H9 (cell line): ENCODE data around the gene ZNF329. TPM values are rescaled to one million over a fixed set of nuclear protein-coding genes. Genes with fewer than 3 reads are reported as not detected.
A peak's percentile ranks its signal among the peaks of the same experiment; 100 is the strongest.

Experiments used
- DNase-seq: peaks from one replicate; pipeline ENCODE4 v3.0.0-alpha.2; 2017
- H2AFZ ChIP-seq: one replicate; pipeline ENCODE4 v1.6.1; 2013; ENCODE audit warnings: mild to moderate bottlenecking, low read length, control low read depth, moderate library complexity
- H2AK5ac ChIP-seq: 2 replicates; pipeline ENCODE4 v1.6.1; 2013; ENCODE audit warnings: low read length, control low read depth, mixed read lengths; ENCODE audit not compliant: insufficient read length
- H2BK120ac ChIP-seq: one replicate; pipeline ENCODE4 v1.6.1; 2013; ENCODE audit warnings: low read depth, mild to moderate bottlenecking, low read length, control low read depth, inconsistent platforms; ENCODE audit not compliant: poor library complexity, severe bottlenecking
- H2BK12ac ChIP-seq: 2 replicates; pipeline ENCODE4 v1.6.1; 2013; ENCODE audit warnings: low read length, control low read depth, mixed read lengths, low read depth; ENCODE audit not compliant: insufficient read length
- H2BK15ac ChIP-seq: 2 replicates; pipeline ENCODE4 v1.6.1; 2013; ENCODE audit warnings: low read depth, low read length, control low read depth
- H2BK20ac ChIP-seq: one replicate; pipeline ENCODE4 v1.6.1; 2013; ENCODE audit warnings: low read depth, mild to moderate bottlenecking, low read length, control low read depth, inconsistent platforms; ENCODE audit not compliant: poor library complexity, severe bottlenecking
- H2BK5ac ChIP-seq: 2 replicates; pipeline ENCODE4 v1.6.1; 2013; ENCODE audit warnings: low read length, control low read depth, mixed read lengths; ENCODE audit not compliant: insufficient read length
- H3K14ac ChIP-seq: 2 replicates; pipeline ENCODE4 v1.6.1; 2013; ENCODE audit warnings: low read length, control low read depth; ENCODE audit not compliant: insufficient read depth
- H3K18ac ChIP-seq: 2 replicates; pipeline ENCODE4 v1.6.1; 2013; ENCODE audit warnings: low read depth, mild to moderate bottlenecking, mixed read lengths, low read length, control low read depth; ENCODE audit not compliant: insufficient read length
- H3K23ac ChIP-seq: 2 replicates; pipeline ENCODE4 v1.6.1; 2013; ENCODE audit warnings: low read length, control low read depth, mixed read lengths, low read depth; ENCODE audit not compliant: insufficient read length
- H3K23me2 ChIP-seq: 2 replicates; pipeline ENCODE4 v1.6.1; 2013; ENCODE audit warnings: low read depth, mild to moderate bottlenecking, mixed read lengths, low read length, control low read depth; ENCODE audit not compliant: insufficient read length, poor library complexity, severe bottlenecking
- H3K27ac ChIP-seq: 2 replicates; pipeline ENCODE4 v1.5.1; 2013; ENCODE audit warnings: low read length, control low read depth, mixed read lengths, low read depth; ENCODE audit not compliant: insufficient read length
- H3K27me3 ChIP-seq: 2 replicates; pipeline ENCODE4 v1.6.1; 2013; ENCODE audit warnings: low read length, control low read depth, inconsistent platforms; ENCODE audit not compliant: insufficient read depth
- H3K4ac ChIP-seq: 2 replicates; pipeline ENCODE4 v1.6.1; 2013; ENCODE audit warnings: low read depth, mild to moderate bottlenecking, control low read depth, inconsistent platforms, low read length, moderate library complexity
- H3K4me1 ChIP-seq: 2 replicates; pipeline ENCODE4 v1.6.1; 2013; ENCODE audit warnings: low read length, control low read depth, inconsistent platforms; ENCODE audit not compliant: insufficient read depth
- H3K4me2 ChIP-seq: 2 replicates; pipeline ENCODE4 v1.6.1; 2013; ENCODE audit warnings: low read length, control low read depth, mixed read lengths; ENCODE audit not compliant: insufficient read length, insufficient read depth
- H3K56ac ChIP-seq: 2 replicates; pipeline ENCODE4 v1.6.1; 2013; ENCODE audit warnings: low read depth, mild to moderate bottlenecking, mixed read lengths, low read length, control low read depth; ENCODE audit not compliant: insufficient read length
- H3K79me1 ChIP-seq: 2 replicates; pipeline ENCODE4 v1.6.1; 2013; ENCODE audit warnings: low read depth, mild to moderate bottlenecking, moderate library complexity, low read length, control low read depth, inconsistent platforms; ENCODE audit not compliant: insufficient read depth, poor library complexity, severe bottlenecking
- H3K79me2 ChIP-seq: 2 replicates; pipeline ENCODE4 v1.6.1; 2013; ENCODE audit warnings: low read length, control low read depth, inconsistent platforms; ENCODE audit not compliant: insufficient read depth
- H3K9ac ChIP-seq: 2 replicates; pipeline ENCODE4 v1.6.1; 2013; ENCODE audit warnings: low read length, control low read depth, mixed read lengths; ENCODE audit not compliant: insufficient read length; ENCODE audit errors: extremely low read depth
- H3K9me3 ChIP-seq: one replicate; pipeline ENCODE4 v1.6.1; 2013; ENCODE audit warnings: low read depth, low read length, inconsistent platforms; ENCODE audit not compliant: control insufficient read depth
- H3T11ph ChIP-seq: one replicate; pipeline ENCODE4 v1.6.1; 2013; ENCODE audit warnings: mild to moderate bottlenecking, low read length, control low read depth, inconsistent platforms
- H4K20me1 ChIP-seq: one replicate; pipeline ENCODE4 v1.6.1; 2013; ENCODE audit not compliant: control insufficient read depth, insufficient read length, insufficient read depth
- H4K5ac ChIP-seq: 2 replicates; pipeline ENCODE4 v1.6.1; 2013; ENCODE audit warnings: low read depth, mild to moderate bottlenecking, mixed read lengths, low read length, control low read depth; ENCODE audit not compliant: insufficient read length
- H4K8ac ChIP-seq: replicated peaks from 2 replicates; pipeline ENCODE4 v1.6.1; 2013; ENCODE audit warnings: low read length, control low read depth, mixed read lengths, low read depth; ENCODE audit not compliant: insufficient read length
- H4K91ac ChIP-seq: 2 replicates; pipeline ENCODE4 v1.6.1; 2013; ENCODE audit warnings: low read depth, mild to moderate bottlenecking, moderate library complexity, mixed read lengths, low read length, control low read depth; ENCODE audit not compliant: insufficient read length
- H3K27ac Mint-ChIP-seq, 3 experiments: 2 replicates in 2 of 3; 3 replicates in 1 of 3; pipeline ENCODE4 v1.8.0; 2020 to 2021; ENCODE audit warnings: mixed read lengths in 3 of 3, mild to moderate bottlenecking in 1 of 3, moderate library complexity in 1 of 3
- H3K27me3 Mint-ChIP-seq: 2 replicates; pipeline ENCODE4 v1.8.0; 2021; ENCODE audit warnings: low read depth, mild to moderate bottlenecking, moderate library complexity, mixed read lengths
- H3K36me3 Mint-ChIP-seq, 3 experiments: 2 replicates in 2 of 3; 3 replicates in 1 of 3; pipeline ENCODE4 v1.8.0; 2020 to 2021; ENCODE audit warnings: low read depth in 3 of 3, mixed read lengths in 3 of 3; ENCODE audit not compliant: insufficient read depth in 1 of 3
- H3K4me1 Mint-ChIP-seq, 2 experiments: 2 replicates each; pipeline ENCODE4 v1.8.0; 2020; ENCODE audit warnings: mixed read lengths in 2 of 2
- H3K4me3 Mint-ChIP-seq, 2 experiments: 2 replicates in 1 of 2; 3 replicates in 1 of 2; pipeline ENCODE4 v1.8.0; 2020 to 2021; ENCODE audit warnings: mild to moderate bottlenecking in 2 of 2, mixed read lengths in 2 of 2, moderate library complexity in 1 of 2
- H3K9me3 Mint-ChIP-seq, 2 experiments: 2 replicates in 1 of 2; 3 replicates in 1 of 2; pipeline ENCODE4 v1.8.0; 2020; ENCODE audit warnings: mild to moderate bottlenecking in 2 of 2, mixed read lengths in 2 of 2, moderate library complexity in 1 of 2
- CTCF ChIP-seq: fragments of 200-600 bp; sonication (generic); conservative IDR thresholded peaks from 3 replicates; pipeline ENCODE4 v1.8.0; 2021; ENCODE audit warnings: antibody characterized with exemption, mild to moderate bottlenecking
- WGBS: extraction: QIAGEN DNeasy Blood & Tissue Kit; methylation state at CpG from one replicate; pipeline ENCODE4 v1.1.7; 2013; ENCODE audit warnings: missing lambda C conversion rate, low lambda C conversion rate, mixed read lengths; ENCODE audit not compliant: insufficient read length; ENCODE audit errors: extremely low coverage; 5-methylcytosine and 5-hydroxymethylcytosine counted together
- total RNA-seq: library from RNA; stranded (reverse); gene quantifications from 2 replicates; pipeline ENCODE4 v1.2.1, GENCODE V29; 2021

ZNF329 gene
- total RNA-seq, 1 experiment from 2014 or later: 12.1 TPM

DNA sequence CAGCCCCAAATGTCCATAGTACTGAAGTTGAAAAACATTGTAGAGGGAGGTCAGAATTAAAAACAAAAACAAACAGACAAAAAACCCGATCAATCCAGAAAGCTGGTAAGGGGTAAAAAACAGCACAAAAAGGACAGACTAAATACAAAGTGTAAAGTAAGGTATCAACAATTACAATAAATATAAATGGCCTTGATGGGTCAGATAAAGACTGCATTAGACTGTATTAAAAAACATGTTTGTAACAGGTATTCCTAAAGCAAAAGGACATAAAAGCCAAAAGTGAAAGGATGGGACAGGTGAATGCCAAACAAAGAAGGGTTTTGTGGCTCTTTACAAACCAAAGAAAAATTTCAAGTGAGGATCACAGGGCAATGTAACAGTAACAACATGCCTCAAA lies 16.3 kb downstream of the ZNF329 start:
- Histone ChIP-seq H3K9me3 (peaks cover 87% of the 10 kb centered on the region), H3K9ac (no peak overlapping the region), H2BK5ac (no peak overlapping the region)

More for the DNA sequence above, 16.3 kb downstream of the ZNF329 start:
- TF ChIP-seq CTCF: no peak
- Histone ChIP-seq H4K20me1 (no peaks in the 10 kb centered on the region), H3T11ph (no peak overlapping the region), H2AFZ (no peak overlapping the region), H2BK12ac (no peak overlapping the region), H4K5ac (no peak overlapping the region), H2BK20ac (no peak overlapping the region), H3K79me1 (no peaks in the 10 kb centered on the region), H3K4me1 (no peaks in the 10 kb centered on the region), H4K91ac (no peak overlapping the region), H3K18ac (no peak overlapping the region), H3K14ac (no peak overlapping the region), H3K4me2 (no peak overlapping the region), H3K56ac (no peak overlapping the region), H3K23ac (no peak overlapping the region), H2AK5ac (no peak overlapping the region), H4K8ac (no peak overlapping the region), H3K27me3 (no peaks in the 10 kb centered on the region), H2BK120ac (no peak overlapping the region), H3K23me2 (no peaks in the 10 kb centered on the region), H3K27ac (no peak overlapping the region), H2BK15ac (no peak overlapping the region), H3K4ac (no peak overlapping the region), H3K79me2 (no peaks in the 10 kb centered on the region)
- Mint-ChIP-seq H3K27me3 (peaks cover 6% of the 10 kb centered on the region), H3K4me1 (no peaks in the 10 kb centered on the region), H3K4me3 (0 out of 5 replicates have a peak overlapping the region, but pooled peaks of 1 of the 2 experiments have one; percentile 44), H3K9me3 (peaks cover 86 to 93% of the 10 kb centered on the region in 2 experiments), H3K27ac (no peak overlapping the region), H3K36me3 (peaks cover 83 to 98% (median 95%) of the 10 kb centered on the region in 3 experiments)
- WGBS: no CpG with 5 or more reads among the region's 1 CpG
- no peak for DNase-seq
